Effector memory CD8-positive, alpha-beta T cell (primary cell): ENCODE results near the gene TCERG1L.

Experiments used
- ATAC-seq: fragments of 150-1000 bp; cut with Tn5 transposase; replicated peaks from 2 replicates; pipeline ENCODE4 v1.10.0; 2021; ENCODE audit warnings: mild to moderate bottlenecking, moderate library complexity
- DNase-seq, 3 experiments: peaks; one replicate each; pipeline ENCODE4 v3.0.0; 2021
- H3K27ac Mint-ChIP-seq, 2 donors: one replicate each; pipeline ENCODE4 v1.8.0; 2022; ENCODE audit warnings: mild to moderate bottlenecking in 2 of 2, mixed read lengths in 2 of 2, moderate library complexity in 2 of 2
- H3K27me3 Mint-ChIP-seq, 2 donors: one replicate each; pipeline ENCODE4 v1.8.0; 2022; ENCODE audit warnings: mixed read lengths in 2 of 2
- H3K36me3 Mint-ChIP-seq: one replicate; pipeline ENCODE4 v1.8.0; 2022; ENCODE audit warnings: mild to moderate bottlenecking, moderate library complexity, mixed read lengths; ENCODE audit not compliant: insufficient read depth
- H3K4me1 Mint-ChIP-seq, 2 donors: one replicate each; pipeline ENCODE4 v1.8.0; 2022; ENCODE audit warnings: low read depth in 2 of 2, mixed read lengths in 2 of 2
- H3K4me3 Mint-ChIP-seq, 2 donors: one replicate each; pipeline ENCODE4 v1.8.0; 2022; ENCODE audit warnings: mild to moderate bottlenecking in 2 of 2, mixed read lengths in 2 of 2, moderate library complexity in 2 of 2
- H3K9me3 Mint-ChIP-seq, 2 donors: one replicate each; pipeline ENCODE4 v1.8.0; 2022; ENCODE audit warnings: mixed read lengths in 2 of 2

TCERG1L gene

DNA sequence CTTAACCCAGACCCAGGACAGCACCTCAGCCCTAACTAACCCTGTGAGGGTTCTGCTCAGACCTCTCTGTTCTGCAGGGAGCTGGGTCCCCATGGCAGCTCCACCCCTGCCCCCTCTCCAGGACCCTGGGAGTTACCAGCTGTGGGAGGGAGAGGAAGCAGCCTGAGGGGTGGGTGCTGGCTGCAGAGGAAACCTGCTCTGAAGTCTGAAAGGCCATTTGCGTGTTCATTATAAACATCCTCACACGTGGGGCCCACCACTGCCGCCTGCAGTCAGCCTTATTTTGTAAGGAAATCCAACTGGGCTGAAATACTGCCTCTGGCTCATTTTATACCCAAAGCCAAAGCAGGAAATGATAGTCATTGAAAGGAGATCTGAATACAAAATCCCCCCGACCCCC is 195.7 kb downstream of the TCERG1L start:
- H3K4me1 Mint-ChIP-seq, result no peaks in the 10 kb centered on the region
- no peak overlapping the region for H3K27ac Mint-ChIP-seq
- H3K4me3 Mint-ChIP-seq, result no peak overlapping the region
- DNase-seq (no peak), ATAC-seq (no peak)
- no peaks in the 10 kb centered on the region for H3K36me3 Mint-ChIP-seq
- no peaks in the 10 kb centered on the region for H3K27me3 Mint-ChIP-seq
- H3K9me3 Mint-ChIP-seq, result peaks cover 0 to 6% of the 10 kb centered on the region in 2 donors

DNA sequence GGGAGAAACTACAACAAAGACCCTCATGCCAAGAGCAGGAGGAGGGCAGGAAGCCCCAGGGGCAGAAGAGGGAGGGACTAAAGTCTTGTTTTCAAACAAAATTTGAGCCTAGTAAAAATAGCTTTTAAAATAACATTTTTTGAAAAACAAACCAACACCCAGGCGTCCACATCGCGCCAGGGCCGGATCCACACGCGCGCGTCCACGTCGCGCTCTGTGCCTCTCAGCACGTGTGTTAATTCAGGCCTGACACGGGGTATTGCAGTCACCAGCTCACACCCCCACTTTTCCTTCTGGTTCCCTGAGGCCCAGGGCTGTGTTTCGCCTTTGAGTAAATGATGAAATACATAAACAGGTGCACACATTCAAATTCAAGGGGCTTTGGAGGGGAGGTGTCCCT is 196.2 kb downstream of the TCERG1L start:
- no peak overlapping the region for H3K27ac Mint-ChIP-seq
- ATAC-seq, result no peak
- peaks cover 0 to 6% of the 10 kb centered on the region in 2 donors for H3K9me3 Mint-ChIP-seq
- H3K27me3 Mint-ChIP-seq, result no peaks in the 10 kb centered on the region
- DNase-seq, result no peak
- no peak overlapping the region for H3K4me3 Mint-ChIP-seq
- H3K4me1 Mint-ChIP-seq, result no peaks in the 10 kb centered on the region
- H3K36me3 Mint-ChIP-seq, result no peaks in the 10 kb centered on the region

DNA sequence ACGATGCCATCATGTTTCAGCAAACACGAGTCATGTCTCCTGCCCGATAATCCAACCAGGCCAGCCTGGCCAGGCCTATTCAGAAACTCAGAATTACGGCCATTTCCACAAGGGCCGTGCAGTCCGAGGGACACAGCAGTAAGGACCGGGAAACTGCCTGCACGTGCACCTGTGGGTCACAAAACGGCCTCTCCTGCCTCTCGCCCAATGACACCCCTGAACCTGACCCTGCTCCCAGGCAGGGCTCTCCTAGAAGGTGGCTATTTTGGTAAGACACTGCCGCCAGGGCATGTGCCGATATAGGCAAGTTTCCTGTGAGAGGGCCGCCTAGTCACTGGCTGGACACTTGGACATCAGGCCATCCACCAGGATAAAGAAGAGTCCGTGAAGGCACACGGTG is 196.7 kb downstream of the TCERG1L start:
- Mint-ChIP-seq H3K9me3 (peaks cover 0 to 6% of the 10 kb centered on the region in 2 donors), H3K4me1 (no peaks in the 10 kb centered on the region), H3K4me3 (no peak overlapping the region), H3K27me3 (no peaks in the 10 kb centered on the region), H3K27ac (no peak overlapping the region), H3K36me3 (no peaks in the 10 kb centered on the region)
- DNase-seq (no peak), ATAC-seq (no peak)

DNA sequence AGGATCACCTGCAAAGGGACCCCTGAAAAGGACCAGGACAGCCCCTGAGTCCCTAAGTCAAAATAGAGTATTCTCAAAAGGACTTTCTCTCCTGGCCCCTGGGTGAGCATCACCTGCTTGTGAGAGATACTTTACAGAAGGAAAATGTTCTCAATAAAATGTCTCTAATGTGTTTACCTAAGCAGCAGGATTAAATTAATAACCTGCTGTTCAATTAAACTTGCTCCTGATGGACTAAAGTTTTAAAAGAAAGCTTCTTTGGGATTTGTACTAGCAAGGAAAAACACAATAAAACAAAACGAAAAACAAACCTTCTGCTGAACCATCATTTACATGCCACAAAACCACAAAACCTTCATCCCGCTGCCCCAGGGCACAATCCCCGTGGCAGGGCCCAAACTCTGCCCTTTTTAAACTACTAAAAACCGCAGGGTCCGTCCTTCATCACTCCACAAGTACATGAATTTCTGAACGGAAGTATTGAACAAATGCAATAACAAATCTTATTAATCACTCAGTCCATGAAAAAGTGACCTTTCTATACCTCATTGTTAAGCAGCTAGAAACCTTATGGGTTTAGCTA is 197.7 kb downstream of the TCERG1L start:
- H3K9me3 Mint-ChIP-seq, result peaks cover 0 to 12% of the 10 kb centered on the region in 2 donors
- no peaks in the 10 kb centered on the region for H3K36me3 Mint-ChIP-seq
- H3K4me3 Mint-ChIP-seq, result no peak overlapping the region
- H3K27ac Mint-ChIP-seq, result no peak overlapping the region
- no peak for ATAC-seq
- DNase-seq, result no peak
- H3K27me3 Mint-ChIP-seq, result no peaks in the 10 kb centered on the region
- no peaks in the 10 kb centered on the region for H3K4me1 Mint-ChIP-seq

DNA sequence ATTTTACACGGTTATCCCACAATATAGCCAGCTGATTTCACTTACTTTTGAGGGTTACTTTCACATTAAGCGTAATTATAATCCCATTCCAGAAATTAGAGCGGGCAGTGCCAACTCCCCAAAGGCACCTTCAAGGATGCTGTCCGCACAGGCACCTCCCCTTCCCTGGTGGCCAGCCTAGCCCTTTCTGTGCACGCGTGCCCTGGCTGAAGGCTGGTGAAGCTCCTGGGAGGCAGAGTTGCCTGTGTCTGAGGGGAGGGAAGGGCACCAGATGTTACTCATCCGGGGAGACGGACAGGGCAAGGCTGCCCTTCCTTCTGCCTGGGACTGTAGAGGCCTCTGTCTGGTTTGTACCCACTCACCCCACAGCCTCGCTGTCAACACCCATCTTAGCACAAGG is 198.4 kb downstream of the TCERG1L start:
- H3K9me3 Mint-ChIP-seq, result peaks cover 0 to 6% of the 10 kb centered on the region in 2 donors
- H3K27ac Mint-ChIP-seq, result no peak overlapping the region
- no peaks in the 10 kb centered on the region for H3K27me3 Mint-ChIP-seq
- DNase-seq (no peak), ATAC-seq (no peak)
- H3K4me3 Mint-ChIP-seq, result no peak overlapping the region
- H3K4me1 Mint-ChIP-seq, result no peaks in the 10 kb centered on the region
- H3K36me3 Mint-ChIP-seq, result no peaks in the 10 kb centered on the region

DNA sequence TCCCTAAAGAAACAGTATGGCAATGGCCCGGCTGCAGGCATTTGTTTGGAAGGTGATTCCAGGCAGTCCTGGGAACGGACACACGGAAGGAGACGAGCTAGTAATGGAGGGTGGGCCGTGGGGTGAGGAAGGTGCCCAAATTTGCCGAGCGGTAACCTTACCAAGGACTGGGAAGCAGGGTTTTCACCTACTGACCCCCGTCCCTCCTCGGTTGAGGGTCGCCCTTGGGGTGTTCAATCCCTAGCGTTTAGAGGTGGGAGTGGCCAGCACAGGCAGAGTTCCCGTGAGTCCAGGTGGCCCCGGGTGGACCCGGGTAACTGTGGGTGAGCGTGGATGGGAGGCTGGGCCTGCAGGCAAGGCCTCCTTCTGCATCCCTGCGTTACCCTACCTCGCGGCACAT is 198.8 kb downstream of the TCERG1L start:
- DNase-seq (no peak), ATAC-seq (no peak)
- no peaks in the 10 kb centered on the region for H3K27me3 Mint-ChIP-seq
- H3K9me3 Mint-ChIP-seq, result peaks cover 3 to 6% of the 10 kb centered on the region in 2 donors
- H3K4me1 Mint-ChIP-seq, result no peaks in the 10 kb centered on the region
- H3K36me3 Mint-ChIP-seq, result no peaks in the 10 kb centered on the region
- no peak overlapping the region for H3K27ac Mint-ChIP-seq
- no peak overlapping the region for H3K4me3 Mint-ChIP-seq

DNA sequence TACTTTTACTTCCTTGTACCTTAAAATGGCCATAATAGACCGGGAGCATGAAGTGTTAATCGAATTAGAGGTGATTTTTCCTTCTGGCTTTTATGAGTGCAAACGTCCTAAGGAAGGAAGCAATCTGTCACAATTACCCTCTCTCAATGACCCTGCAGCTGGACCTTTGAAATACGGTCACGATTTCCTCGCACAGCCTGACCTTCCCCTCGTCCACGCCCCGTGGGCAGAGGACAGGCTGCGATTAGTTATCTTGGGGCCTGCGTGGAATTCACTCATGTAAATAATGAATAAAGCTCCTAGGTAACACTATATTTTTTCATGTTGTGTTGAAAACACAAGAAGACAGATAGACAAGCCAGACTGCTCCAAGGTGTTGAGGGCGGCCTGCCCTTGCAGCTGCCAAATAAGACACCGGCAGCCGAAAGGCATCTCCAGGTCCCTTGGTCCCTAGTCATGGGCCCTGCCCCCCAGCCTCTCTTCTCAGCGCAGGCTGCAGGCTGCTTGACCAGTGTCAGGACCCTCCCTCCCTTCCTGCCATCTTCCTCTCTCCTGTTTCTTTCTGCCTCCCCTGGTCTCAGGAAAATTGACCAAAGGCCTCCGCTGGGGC is 199.9 kb downstream of the TCERG1L start:
- no peak for DNase-seq
- peaks cover 3 to 6% of the 10 kb centered on the region in 2 donors for H3K9me3 Mint-ChIP-seq
- H3K4me3 Mint-ChIP-seq, result no peak overlapping the region
- H3K27me3 Mint-ChIP-seq, result no peaks in the 10 kb centered on the region
- no peaks in the 10 kb centered on the region for H3K4me1 Mint-ChIP-seq
- ATAC-seq, result no peak
- H3K36me3 Mint-ChIP-seq, result no peaks in the 10 kb centered on the region
- H3K27ac Mint-ChIP-seq, result no peak overlapping the region

DNA sequence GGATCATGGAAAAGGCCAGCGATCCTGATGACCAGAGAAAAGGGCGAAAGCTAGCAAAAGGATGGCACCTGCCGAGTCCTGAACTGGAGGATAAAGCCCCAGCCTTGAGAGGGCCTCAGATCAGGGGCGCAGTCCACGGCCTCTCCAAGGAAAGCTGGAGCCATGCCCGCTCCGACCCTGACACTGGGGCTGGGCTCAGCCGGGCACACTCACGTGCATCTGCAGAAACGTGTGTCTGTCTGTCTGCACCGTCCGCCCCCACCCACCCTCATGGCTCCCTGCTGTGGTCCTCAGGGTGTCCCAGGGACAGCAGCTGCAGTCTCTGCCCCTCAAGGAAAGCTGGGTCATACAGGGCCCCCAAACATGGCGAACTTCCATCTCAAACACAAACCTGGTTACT is 200.5 kb downstream of the TCERG1L start:
- H3K4me3 Mint-ChIP-seq, result no peak overlapping the region
- H3K4me1 Mint-ChIP-seq, result no peaks in the 10 kb centered on the region
- no peak overlapping the region for H3K27ac Mint-ChIP-seq
- no peak for DNase-seq
- H3K27me3 Mint-ChIP-seq, result no peaks in the 10 kb centered on the region
- no peak for ATAC-seq
- peaks cover 3 to 6% of the 10 kb centered on the region in 2 donors for H3K9me3 Mint-ChIP-seq
- H3K36me3 Mint-ChIP-seq, result no peaks in the 10 kb centered on the region

DNA sequence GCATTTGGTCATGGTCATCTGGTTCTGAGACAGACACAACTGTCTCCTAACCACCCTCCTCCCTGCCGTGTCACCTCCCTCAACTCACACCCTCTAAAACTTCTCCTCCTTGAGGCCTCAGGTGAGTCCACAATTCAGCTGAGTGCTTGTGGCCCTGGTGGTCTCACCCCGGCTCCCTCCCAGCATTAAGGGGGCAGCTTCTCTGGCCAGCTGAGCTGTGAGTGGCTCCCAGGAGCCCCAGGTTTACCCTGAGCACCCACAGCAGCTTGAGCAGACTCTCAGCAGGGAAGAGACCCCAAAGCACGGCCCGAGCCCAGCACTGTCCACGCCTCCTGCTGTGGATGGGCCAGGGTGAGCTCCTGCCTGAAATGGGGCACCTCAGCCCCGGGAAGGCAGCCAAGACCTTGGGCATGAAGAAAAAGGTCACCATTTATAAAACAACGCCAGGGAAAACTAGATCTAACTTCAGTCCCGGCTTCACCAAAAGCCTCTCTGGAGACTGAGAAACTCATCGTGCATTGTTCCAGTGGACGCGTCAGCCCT is 201.2 kb downstream of the TCERG1L start:
- no peak overlapping the region for H3K27ac Mint-ChIP-seq
- H3K4me3 Mint-ChIP-seq, result no peak overlapping the region
- no peaks in the 10 kb centered on the region for H3K36me3 Mint-ChIP-seq
- no peaks in the 10 kb centered on the region for H3K4me1 Mint-ChIP-seq
- peaks cover 3 to 6% of the 10 kb centered on the region in 2 donors for H3K9me3 Mint-ChIP-seq
- DNase-seq (no peak), ATAC-seq (no peak)
- no peaks in the 10 kb centered on the region for H3K27me3 Mint-ChIP-seq

DNA sequence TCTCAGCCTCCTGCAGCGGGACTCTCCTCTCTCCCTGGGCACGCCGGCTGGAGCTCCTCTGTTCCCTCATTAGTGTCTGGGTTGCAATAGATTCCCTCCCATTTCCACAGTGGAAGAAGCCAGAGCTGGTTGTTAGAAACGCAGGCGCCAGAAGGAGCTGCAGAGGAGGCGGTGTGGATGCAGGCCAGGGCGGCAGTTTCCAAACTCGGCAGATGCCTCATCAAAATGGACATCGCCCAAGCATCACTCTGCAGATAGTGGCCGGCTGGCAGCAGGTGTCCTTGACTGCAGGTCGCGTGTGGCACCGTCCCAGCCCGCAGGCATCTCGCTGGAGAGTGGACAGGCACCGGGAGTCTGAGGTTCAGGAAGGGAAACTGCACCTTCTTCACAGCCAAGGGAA is 201.8 kb downstream of the TCERG1L start:
- Mint-ChIP-seq H3K4me1 (no peaks in the 10 kb centered on the region), H3K36me3 (no peaks in the 10 kb centered on the region), H3K27ac (no peak overlapping the region), H3K9me3 (peaks cover 3 to 6% of the 10 kb centered on the region in 2 donors), H3K4me3 (no peak overlapping the region), H3K27me3 (no peaks in the 10 kb centered on the region)
- no peak for DNase-seq
- ATAC-seq, result no peak

DNA sequence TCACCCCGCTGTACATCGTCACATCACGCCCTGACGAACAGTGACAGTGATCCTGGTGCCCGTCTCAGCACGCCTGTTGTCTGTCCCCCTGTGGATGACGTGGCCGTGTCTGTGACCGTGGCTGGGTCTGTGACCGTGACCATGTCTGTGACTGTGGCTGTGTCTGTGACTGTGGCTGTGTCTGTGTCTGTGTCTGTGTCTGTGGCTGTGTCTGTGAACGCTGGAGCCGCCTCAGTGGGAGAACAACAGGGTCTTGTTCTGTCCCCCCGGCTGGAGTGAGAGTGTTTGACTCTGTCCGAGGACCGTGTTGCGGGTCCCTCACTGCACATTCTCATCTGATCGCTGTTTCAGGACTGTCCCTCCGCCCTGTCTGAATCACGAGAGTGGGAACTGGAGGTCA is 202.2 kb downstream of the TCERG1L start:
- no peak overlapping the region for H3K4me3 Mint-ChIP-seq
- no peak for DNase-seq
- H3K27ac Mint-ChIP-seq, result no peak overlapping the region
- ATAC-seq, result no peak
- H3K27me3 Mint-ChIP-seq, result no peaks in the 10 kb centered on the region
- no peaks in the 10 kb centered on the region for H3K4me1 Mint-ChIP-seq
- H3K9me3 Mint-ChIP-seq, result peaks cover 3 to 6% of the 10 kb centered on the region in 2 donors
- H3K36me3 Mint-ChIP-seq, result no peaks in the 10 kb centered on the region

DNA sequence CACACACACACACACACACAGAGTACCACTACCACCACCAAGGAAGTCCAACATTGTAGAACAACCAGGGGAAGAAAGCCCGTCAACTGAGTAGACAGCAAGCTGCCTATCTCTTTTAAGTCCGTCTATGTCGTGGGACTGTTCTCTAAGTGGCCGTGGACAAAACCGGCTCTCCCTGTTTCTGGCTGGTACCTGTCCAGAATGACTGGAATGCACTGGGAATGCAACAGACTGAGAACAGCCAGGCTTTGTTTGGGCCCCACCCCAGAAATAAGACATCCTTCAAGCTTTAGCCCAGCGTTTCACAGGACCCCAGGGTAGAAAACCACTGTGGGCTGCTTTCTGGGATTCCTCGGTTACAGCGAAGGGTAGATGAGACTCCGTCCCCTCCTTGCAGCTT is 203.6 kb downstream of the TCERG1L start:
- no peak overlapping the region for H3K27ac Mint-ChIP-seq
- no peak overlapping the region for H3K4me3 Mint-ChIP-seq
- peaks cover 3 to 6% of the 10 kb centered on the region in 2 donors for H3K9me3 Mint-ChIP-seq
- no peaks in the 10 kb centered on the region for H3K4me1 Mint-ChIP-seq
- no peaks in the 10 kb centered on the region for H3K36me3 Mint-ChIP-seq
- H3K27me3 Mint-ChIP-seq, result no peaks in the 10 kb centered on the region
- no peak for ATAC-seq
- DNase-seq, result no peak

DNA sequence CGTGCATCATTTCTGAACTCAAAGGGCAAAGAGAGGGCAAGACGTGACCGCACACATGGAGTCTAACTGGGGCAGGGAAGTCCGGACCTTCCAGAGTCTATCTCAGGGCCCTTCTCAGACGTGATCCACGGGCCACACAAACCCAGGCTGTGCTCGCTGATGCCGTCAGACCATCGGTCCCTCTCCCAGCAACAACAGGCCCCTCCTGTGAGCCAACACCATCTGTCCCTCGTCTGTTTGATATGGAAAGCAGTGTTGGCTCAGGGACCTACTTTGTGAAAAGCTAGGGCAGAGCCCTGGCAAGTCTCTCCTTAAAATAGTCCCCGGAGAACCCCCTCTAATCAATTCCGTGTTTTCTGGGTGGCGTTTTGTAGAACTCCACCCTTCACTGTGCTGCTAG is 208.8 kb downstream of the TCERG1L start:
- H3K4me1 Mint-ChIP-seq, result no peaks in the 10 kb centered on the region
- H3K4me3 Mint-ChIP-seq, result no peak overlapping the region
- H3K9me3 Mint-ChIP-seq, result no peaks in the 10 kb centered on the region
- H3K27me3 Mint-ChIP-seq, result no peaks in the 10 kb centered on the region
- DNase-seq (no peak), ATAC-seq (no peak)
- no peak overlapping the region for H3K27ac Mint-ChIP-seq
- no peaks in the 10 kb centered on the region for H3K36me3 Mint-ChIP-seq

DNA sequence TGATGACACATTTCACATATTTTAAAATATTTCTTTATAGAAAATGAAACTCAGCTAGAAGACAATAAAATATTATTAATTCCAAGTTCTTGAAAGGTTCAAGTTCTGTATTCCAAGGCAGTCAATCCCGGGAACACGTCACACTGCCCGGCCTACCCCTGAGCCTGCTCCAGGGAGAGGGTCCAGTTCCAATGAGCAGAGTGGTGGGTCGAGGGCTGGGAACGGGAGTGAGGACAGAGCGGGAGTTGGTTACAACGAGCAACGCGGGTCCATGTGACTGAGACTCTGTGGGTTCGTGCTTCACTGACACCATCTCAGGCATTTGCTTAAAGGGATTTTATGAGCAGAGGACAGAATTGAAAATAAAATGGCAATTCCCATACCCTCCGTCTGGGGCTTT is 209.4 kb downstream of the TCERG1L start:
- no peaks in the 10 kb centered on the region for H3K36me3 Mint-ChIP-seq
- ATAC-seq (no peak), DNase-seq (no peak)
- no peaks in the 10 kb centered on the region for H3K27me3 Mint-ChIP-seq
- H3K4me1 Mint-ChIP-seq, result no peaks in the 10 kb centered on the region
- H3K4me3 Mint-ChIP-seq, result no peak overlapping the region
- no peaks in the 10 kb centered on the region for H3K9me3 Mint-ChIP-seq
- no peak overlapping the region for H3K27ac Mint-ChIP-seq
